GM20000 (cell line): ENCODE results near the gene MED27.

Experiments
- DNase-seq: peaks from one replicate; pipeline ENCODE4 v3.0.0; 2012; ENCODE audit warnings: low spot score
- CTCF ChIP-seq: IDR thresholded peaks from 2 replicates; pipeline ENCODE4 v1.5.1; 2012; ENCODE audit warnings: mild to moderate bottlenecking, control low read depth; ENCODE audit errors: extremely low read depth, missing control alignments

The MED27 gene

DNA sequence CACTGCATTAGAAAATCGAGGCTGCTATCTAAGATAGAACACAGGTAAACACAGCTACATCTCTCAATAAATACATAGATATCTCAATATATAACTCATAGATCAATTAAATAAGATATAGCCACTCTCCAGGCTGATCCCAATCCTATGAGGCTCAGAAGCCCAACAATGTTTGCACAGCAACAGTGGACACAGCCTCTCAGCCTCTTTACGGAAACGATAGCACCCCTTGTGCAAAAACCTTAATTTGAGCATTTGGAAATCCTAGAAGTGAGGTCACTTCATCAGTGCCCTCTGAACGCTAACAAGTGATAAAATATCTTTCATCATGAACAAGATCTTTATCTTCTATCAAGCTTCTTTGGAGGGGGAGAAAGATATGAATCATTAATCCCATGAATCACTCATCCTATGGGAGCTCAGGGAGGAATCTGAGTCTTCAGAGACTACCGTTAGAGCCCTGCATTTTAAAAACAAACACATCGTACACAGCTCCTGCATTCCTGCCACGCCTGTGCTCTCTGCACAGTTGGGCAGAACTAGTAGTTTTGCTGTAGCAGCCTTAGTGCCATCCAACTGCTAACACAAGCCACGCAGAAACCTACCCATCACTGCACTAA, 71.4 kb downstream of the MED27 start:
- no peak for DNase-seq
- TF ChIP-seq CTCF, result no peak

DNA sequence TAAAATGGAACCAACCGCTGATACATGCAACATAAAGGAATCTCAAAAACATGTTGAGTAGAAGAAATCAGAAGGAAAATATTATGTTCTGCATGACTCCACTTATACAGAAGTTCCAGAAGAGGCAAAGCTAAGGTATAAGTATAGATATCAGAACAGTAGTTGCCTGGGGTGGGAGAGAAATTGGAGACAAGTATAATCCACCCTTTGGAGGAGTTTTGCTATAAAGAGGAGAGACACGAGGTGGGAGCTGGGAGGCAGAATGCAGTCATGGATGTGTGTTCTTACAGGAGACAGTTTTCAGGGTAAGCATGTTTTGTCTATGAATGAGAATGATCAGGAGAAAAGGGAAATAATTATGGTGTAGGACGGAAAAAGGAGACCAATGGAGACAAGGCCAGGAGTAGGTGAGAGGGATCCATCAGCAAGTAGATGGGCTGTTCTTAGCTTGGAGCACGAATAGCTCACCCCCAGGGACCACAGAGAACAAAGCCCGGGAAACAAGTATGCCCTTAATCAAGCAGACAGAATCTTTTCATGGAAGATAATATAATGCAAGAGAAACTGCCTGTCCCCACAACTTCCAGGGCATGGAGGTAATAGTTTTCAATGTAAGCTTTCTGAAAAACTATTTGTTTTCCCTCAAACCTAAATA, 72.2 kb downstream of the MED27 start:
- DNase-seq, result no peak
- TF ChIP-seq CTCF, result no peak

GRCh38 chr9:132006677-132007370, 72.8 kb downstream of the MED27 start:
- no peak for TF ChIP-seq CTCF
- peak; percentile 56 for DNase-seq

- no peak for DNase-seq
- no peak for TF ChIP-seq CTCF
Measured at GRCh38 chr9:132005899-132006298, 73.8 kb downstream of the MED27 start.

GRCh38 chr9:132004323-132004722, 75.3 kb downstream of the MED27 start:
- no peak for DNase-seq
- TF ChIP-seq CTCF, result no peak

- no peak for TF ChIP-seq CTCF
- peak; percentile 20 for DNase-seq
Measured at GRCh38 chr9:132003896-132004295, 75.8 kb downstream of the MED27 start.

DNA sequence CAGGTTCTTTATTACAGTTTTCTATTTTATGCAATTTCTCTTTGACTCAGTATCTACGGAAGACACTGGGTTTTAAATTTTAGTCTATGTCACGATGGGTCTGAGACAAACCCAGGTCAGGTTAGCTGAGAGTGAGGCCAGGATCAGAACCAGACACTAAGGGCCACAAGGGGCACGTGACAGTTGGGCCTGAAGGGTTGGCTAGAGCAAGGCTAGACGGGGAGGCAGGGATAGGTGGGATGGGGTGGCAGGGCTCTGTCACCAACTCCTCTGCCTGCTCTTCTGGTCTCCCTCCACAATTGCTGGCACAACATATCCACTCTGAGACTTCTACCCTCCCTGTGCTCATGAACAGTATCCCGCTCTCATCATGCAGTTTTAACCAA, 76.4 kb downstream of the MED27 start:
- no peak for TF ChIP-seq CTCF

More for the DNA sequence above, 76.4 kb downstream of the MED27 start:
- DNase-seq, result no peak
